ENCODE data around the gene MANSC1. TPM values are rescaled to one million over a fixed set of nuclear protein-coding genes. Genes with fewer than 3 reads are reported as not detected.

The MANSC1 gene
- total and polyA plus RNA-seq, 2 of the 13 experiments (the other 11 are each of a cell fraction or from before 2014, with no cell fraction given): 1.9 to 4.2 TPM

DNA sequence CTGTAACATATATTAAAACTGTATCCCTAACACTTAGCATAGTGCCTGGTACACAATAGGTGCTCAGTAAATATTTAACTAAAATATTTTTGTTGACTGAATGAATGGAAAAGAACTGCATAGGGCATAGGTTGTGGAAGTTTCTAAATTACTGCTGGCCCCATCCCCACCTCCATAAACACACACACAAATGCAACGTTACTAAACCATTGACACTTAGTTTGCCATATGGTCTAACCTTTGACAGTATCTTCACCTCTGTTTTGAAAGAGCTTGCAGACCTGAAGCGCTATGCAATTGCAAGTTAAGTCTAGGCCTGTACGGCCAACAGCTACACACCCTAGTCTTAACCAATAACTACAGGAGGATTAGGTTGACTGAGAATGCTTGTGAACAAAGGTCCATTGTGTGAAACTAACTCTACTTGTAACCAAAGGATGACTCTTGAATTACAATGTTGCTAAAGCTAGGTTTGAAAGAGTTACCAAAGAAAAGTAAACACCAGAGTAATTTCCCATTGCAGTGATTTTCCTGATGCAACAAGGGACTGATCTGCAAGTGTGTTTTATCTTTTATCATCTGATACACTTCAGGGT, 924 bp upstream of the MANSC1 start (continued):
- TF ChIP-seq, protein P1, sequence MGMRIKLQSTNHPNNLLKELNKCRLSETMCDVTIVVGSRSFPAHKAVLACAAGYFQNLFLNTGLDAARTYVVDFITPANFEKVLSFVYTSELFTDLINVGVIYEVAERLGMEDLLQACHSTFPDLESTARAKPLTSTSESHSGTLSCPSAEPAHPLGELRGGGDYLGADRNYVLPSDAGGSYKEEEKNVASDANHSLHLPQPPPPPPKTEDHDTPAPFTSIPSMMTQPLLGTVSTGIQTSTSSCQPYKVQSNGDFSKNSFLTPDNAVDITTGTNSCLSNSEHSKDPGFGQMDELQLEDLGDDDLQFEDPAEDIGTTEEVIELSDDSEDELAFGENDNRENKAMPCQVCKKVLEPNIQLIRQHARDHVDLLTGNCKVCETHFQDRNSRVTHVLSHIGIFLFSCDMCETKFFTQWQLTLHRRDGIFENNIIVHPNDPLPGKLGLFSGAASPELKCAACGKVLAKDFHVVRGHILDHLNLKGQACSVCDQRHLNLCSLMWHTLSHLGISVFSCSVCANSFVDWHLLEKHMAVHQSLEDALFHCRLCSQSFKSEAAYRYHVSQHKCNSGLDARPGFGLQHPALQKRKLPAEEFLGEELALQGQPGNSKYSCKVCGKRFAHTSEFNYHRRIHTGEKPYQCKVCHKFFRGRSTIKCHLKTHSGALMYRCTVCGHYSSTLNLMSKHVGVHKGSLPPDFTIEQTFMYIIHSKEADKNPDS (CRISPR knock-in tag; IDR thresholded peaks at IDR 0.05): no peak
- no peak for TF ChIP-seq SRSF4 (IDR thresholded peaks at IDR 0.05; ENCODE audit: low read depth, low read length, poor library complexity, severe bottlenecking)
- TF ChIP-seq CREM (IDR thresholded peaks at IDR 0.05): peak; percentile 50; the same call in 1 of the 2 replicates
- TF ChIP-seq CREM (CRISPR knock-in tag; IDR thresholded peaks at IDR 0.05): no peak
- TF ChIP-seq JUN (CRISPR knock-in tag; IDR thresholded peaks at IDR 0.05): 0 out of 2 replicates have a peak, but pooled peaks have one; percentile 20
- TF ChIP-seq, protein P2, sequence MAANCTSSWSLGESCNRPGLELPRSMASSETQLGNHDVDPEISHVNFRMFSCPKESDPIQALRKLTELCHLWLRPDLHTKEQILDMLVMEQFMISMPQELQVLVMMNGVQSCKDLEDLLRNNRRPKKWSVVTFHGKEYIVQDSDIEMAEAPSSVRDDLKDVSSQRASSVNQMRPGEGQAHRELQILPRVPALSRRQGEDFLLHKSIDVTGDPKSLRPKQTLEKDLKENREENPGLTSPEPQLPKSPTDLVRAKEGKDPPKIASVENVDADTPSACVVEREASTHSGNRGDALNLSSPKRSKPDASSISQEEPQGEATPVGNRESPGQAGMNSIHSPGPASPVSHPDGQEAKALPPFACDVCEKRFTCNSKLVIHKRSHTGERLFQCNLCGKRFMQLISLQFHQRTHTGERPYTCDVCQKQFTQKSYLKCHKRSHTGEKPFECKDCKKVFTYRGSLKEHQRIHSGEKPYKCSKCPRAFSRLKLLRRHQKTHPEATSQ (CRISPR knock-in tag; IDR thresholded peaks at IDR 0.05; ENCODE audit: borderline replicate concordance): no peak
- TF ChIP-seq GFI1 (CRISPR knock-in tag; IDR thresholded peaks at IDR 0.05; ENCODE audit: borderline replicate concordance): peak; percentile 100
- peak; percentile 26; the same call in 1 of the 2 replicates for TF ChIP-seq SALL1 (CRISPR knock-in tag; IDR thresholded peaks at IDR 0.05)
- no peak for TF ChIP-seq ZNF253 (CRISPR knock-in tag; IDR thresholded peaks at IDR 0.05; ENCODE audit: borderline replicate concordance)
- no peak for TF ChIP-seq PAX8 (CRISPR knock-in tag; IDR thresholded peaks at IDR 0.05; ENCODE audit: borderline replicate concordance)
- TF ChIP-seq MXD4 (CRISPR knock-in tag; IDR thresholded peaks at IDR 0.05): no peak
- TF ChIP-seq FOSL2 (CRISPR knock-in tag; IDR thresholded peaks at IDR 0.05): peak; percentile 37; the same call in 1 of the 2 replicates
- TF ChIP-seq KAT8 (CRISPR knock-in tag; IDR thresholded peaks at IDR 0.05): peak; percentile 28
- TF ChIP-seq ZSCAN31 (CRISPR knock-in tag; IDR thresholded peaks at IDR 0.05; ENCODE audit: low read depth): no peak
- no peak for TF ChIP-seq CHD2 (IDR thresholded peaks at IDR 0.05; ENCODE audit: low read depth, low read length)
- TF ChIP-seq, protein P3, sequence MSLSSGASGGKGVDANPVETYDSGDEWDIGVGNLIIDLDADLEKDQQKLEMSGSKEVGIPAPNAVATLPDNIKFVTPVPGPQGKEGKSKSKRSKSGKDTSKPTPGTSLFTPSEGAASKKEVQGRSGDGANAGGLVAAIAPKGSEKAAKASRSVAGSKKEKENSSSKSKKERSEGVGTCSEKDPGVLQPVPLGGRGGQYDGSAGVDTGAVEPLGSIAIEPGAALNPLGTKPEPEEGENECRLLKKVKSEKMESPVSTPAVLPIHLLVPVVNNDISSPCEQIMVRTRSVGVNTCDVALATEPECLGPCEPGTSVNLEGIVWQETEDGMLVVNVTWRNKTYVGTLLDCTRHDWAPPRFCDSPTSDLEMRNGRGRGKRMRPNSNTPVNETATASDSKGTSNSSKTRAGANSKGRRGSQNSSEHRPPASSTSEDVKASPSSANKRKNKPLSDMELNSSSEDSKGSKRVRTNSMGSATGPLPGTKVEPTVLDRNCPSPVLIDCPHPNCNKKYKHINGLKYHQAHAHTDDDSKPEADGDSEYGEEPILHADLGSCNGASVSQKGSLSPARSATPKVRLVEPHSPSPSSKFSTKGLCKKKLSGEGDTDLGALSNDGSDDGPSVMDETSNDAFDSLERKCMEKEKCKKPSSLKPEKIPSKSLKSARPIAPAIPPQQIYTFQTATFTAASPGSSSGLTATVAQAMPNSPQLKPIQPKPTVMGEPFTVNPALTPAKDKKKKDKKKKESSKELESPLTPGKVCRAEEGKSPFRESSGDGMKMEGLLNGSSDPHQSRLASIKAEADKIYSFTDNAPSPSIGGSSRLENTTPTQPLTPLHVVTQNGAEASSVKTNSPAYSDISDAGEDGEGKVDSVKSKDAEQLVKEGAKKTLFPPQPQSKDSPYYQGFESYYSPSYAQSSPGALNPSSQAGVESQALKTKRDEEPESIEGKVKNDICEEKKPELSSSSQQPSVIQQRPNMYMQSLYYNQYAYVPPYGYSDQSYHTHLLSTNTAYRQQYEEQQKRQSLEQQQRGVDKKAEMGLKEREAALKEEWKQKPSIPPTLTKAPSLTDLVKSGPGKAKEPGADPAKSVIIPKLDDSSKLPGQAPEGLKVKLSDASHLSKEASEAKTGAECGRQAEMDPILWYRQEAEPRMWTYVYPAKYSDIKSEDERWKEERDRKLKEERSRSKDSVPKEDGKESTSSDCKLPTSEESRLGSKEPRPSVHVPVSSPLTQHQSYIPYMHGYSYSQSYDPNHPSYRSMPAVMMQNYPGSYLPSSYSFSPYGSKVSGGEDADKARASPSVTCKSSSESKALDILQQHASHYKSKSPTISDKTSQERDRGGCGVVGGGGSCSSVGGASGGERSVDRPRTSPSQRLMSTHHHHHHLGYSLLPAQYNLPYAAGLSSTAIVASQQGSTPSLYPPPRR (CRISPR knock-in tag; IDR thresholded peaks at IDR 0.05; ENCODE audit: borderline replicate concordance): no peak
- TF ChIP-seq, protein P4, sequence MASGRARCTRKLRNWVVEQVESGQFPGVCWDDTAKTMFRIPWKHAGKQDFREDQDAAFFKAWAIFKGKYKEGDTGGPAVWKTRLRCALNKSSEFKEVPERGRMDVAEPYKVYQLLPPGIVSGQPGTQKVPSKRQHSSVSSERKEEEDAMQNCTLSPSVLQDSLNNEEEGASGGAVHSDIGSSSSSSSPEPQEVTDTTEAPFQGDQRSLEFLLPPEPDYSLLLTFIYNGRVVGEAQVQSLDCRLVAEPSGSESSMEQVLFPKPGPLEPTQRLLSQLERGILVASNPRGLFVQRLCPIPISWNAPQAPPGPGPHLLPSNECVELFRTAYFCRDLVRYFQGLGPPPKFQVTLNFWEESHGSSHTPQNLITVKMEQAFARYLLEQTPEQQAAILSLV (CRISPR knock-in tag; IDR thresholded peaks at IDR 0.05; ENCODE audit: borderline replicate concordance): no peak
- TF ChIP-seq, protein P5, sequence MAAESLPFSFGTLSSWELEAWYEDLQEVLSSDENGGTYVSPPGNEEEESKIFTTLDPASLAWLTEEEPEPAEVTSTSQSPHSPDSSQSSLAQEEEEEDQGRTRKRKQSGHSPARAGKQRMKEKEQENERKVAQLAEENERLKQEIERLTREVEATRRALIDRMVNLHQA (CRISPR knock-in tag; IDR thresholded peaks at IDR 0.05): no peak
- TF ChIP-seq RFXANK (CRISPR knock-in tag; IDR thresholded peaks at IDR 0.05): peak; percentile 54; the same call in 1 of the 2 replicates

Measured in HepG2 (cell line).